ENCODE measurements around the gene VAV2.

VAV2 gene

GRCh38 chr9:133851693-133852092 lies 140.4 kb downstream of the VAV2 start:
- no peaks in the 10 kb centered on the region for H3K4me1 ChIP-seq (ENCODE audit: control insufficient read depth, insufficient read depth, low read length, poor library complexity, severe bottlenecking)
- 88 to 100% methylated on average over 1 of the region's 1 CpG for WGBS, 2 experiments (ENCODE audit: insufficient coverage in 2 of 2)
- H3K27ac ChIP-seq (ENCODE audit: low read depth, low read length, severe bottlenecking): no peak overlapping the region
- no peak overlapping the region for H3K4me3 ChIP-seq (ENCODE audit: extremely low read depth, insufficient read depth, low read length, poor library complexity, severe bottlenecking)
- H3K9me3 ChIP-seq (ENCODE audit: control insufficient read depth, low read length): no peaks in the 10 kb centered on the region
- peaks cover 24% of the 10 kb centered on the region for H3K36me3 ChIP-seq (ENCODE audit: control insufficient read depth, insufficient read depth, low read length)

DNA sequence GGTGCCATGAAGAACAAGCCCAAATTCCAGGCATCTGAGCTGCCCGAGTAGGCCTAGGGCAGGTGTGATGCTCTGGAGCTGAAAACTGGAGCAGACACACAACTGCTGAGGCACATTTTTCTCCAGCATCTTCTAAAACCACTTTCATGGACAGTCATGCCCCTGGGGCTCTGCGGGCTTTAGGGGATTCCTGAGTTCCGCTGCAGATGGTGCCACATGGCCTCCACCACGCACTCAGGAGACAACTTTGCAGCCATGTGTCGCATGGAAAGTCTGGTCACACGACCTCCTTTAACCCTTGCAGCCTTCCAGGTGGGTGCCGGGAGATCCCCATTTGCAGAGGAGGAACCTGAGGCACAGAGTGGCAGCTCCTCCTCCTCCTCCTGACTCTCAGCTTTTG lies 141.2 kb downstream of the VAV2 start:
- H3K4me3 ChIP-seq (ENCODE audit: extremely low read depth, insufficient read depth, low read length, poor library complexity, severe bottlenecking): no peak overlapping the region
- H3K27ac ChIP-seq (ENCODE audit: low read depth, low read length, severe bottlenecking): no peak overlapping the region
- H3K4me1 ChIP-seq (ENCODE audit: control insufficient read depth, insufficient read depth, low read length, poor library complexity, severe bottlenecking): no peaks in the 10 kb centered on the region
- peaks cover 16% of the 10 kb centered on the region for H3K36me3 ChIP-seq (ENCODE audit: control insufficient read depth, insufficient read depth, low read length)
- WGBS, 2 experiments (ENCODE audit: insufficient coverage in 2 of 2): 93 to 95% methylated on average over 7 of the region's 7 CpGs
- H3K9me3 ChIP-seq (ENCODE audit: control insufficient read depth, low read length): no peaks in the 10 kb centered on the region

DNA sequence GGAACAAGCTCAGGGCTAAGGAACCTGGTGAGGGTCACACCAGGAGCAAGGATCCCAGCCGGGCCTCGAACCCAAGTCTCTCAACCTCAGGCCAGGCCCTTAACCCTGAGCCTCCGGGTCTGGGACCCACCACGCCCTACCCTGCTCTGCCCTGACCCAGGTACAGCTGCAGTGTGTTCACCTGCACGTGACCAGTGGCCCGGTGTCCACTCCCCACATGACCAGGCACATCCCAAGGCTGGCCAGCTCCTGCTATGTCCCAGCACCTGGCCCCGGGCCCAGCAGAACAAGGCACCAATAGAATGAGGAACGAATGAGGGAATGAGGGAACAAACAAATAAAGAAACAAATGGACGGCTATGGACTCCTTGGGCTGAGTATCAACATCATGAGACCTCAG lies 142.0 kb downstream of the VAV2 start:
- Histone ChIP-seq H3K27ac (ENCODE audit: low read depth, low read length, severe bottlenecking) (no peak overlapping the region), H3K4me3 (ENCODE audit: extremely low read depth, insufficient read depth, low read length, poor library complexity, severe bottlenecking) (no peak overlapping the region), H3K4me1 (ENCODE audit: control insufficient read depth, insufficient read depth, low read length, poor library complexity, severe bottlenecking) (peaks cover 8% of the 10 kb centered on the region), H3K36me3 (ENCODE audit: control insufficient read depth, insufficient read depth, low read length) (peaks cover 15% of the 10 kb centered on the region), H3K9me3 (ENCODE audit: control insufficient read depth, low read length) (no peaks in the 10 kb centered on the region)
- WGBS, 2 experiments (ENCODE audit: insufficient coverage in 2 of 2): 96 to 99% methylated on average over 7 to 8 of the region's 9 CpGs

DNA sequence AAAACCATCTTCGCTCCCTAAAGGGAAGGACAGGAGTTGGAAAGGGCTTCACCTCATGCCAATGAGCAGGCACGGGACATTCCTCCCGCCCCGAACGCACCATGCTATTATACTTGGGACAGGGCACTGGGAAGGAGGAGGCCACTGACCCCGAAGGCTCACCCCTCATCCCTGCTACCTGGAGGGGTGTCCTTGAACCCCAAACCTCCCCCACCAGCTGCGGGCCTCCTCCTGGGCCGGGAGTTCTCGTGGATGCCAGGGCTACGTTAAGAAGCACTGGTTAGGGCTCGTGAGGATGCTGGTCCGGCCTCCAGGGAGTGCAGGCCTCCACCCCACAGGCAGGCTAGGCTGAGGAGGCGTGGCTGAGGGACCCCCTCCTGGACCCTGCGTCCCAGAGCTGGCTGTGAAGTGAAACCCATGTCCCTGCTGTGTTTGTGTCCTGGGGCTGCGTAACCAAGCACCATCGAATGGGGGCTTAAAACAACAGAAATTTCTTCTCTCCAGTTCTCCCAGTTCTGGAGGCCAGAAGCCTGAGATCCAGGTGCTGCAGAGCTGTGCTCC lies 142.9 kb downstream of the VAV2 start:
- 90 to 96% methylated on average over 11 to 15 of the region's 16 CpGs for WGBS, 2 experiments (ENCODE audit: insufficient coverage in 2 of 2)
- H3K4me1 ChIP-seq (ENCODE audit: control insufficient read depth, insufficient read depth, low read length, poor library complexity, severe bottlenecking): peaks cover 17% of the 10 kb centered on the region
- H3K36me3 ChIP-seq (ENCODE audit: control insufficient read depth, insufficient read depth, low read length): peaks cover 15% of the 10 kb centered on the region
- no peaks in the 10 kb centered on the region for H3K9me3 ChIP-seq (ENCODE audit: control insufficient read depth, low read length)
- H3K4me3 ChIP-seq (ENCODE audit: extremely low read depth, insufficient read depth, low read length, poor library complexity, severe bottlenecking): no peak overlapping the region
- H3K27ac ChIP-seq (ENCODE audit: low read depth, low read length, severe bottlenecking): no peak overlapping the region

DNA sequence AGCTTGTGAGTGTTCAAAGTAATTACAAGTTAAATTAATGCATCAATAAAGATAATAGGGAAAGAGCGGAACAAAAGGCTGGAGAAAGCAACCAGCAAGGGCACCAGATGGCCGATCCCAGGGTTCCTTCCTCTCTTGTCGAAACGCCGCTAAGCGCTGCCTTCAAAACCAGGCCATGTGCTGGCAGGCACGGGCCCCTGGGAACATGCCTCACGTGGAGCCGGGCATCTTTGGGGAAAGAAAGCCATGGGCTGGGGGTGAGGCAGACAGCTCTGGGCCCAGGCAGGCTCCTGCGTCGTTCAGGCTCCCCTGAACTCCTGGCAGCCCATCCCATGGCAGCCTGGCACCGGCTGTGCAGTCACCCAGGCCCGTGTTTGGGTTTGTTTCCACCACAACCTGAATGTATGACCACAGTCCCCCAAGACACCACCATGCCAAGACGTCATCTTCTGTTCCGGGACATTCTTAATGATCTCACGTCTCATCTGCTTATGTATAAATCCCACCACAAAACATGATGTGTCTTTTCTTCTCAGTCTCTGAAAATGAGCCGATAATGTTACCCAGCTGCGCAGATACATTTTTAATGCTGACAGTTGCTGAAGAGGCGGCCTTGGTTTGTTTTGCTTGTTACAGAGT lies 143.5 kb downstream of the VAV2 start:
- H3K4me1 ChIP-seq (ENCODE audit: control insufficient read depth, insufficient read depth, low read length, poor library complexity, severe bottlenecking): peaks cover 23% of the 10 kb centered on the region
- H3K27ac ChIP-seq (ENCODE audit: low read depth, low read length, severe bottlenecking): no peak overlapping the region
- peaks cover 15% of the 10 kb centered on the region for H3K36me3 ChIP-seq (ENCODE audit: control insufficient read depth, insufficient read depth, low read length)
- 95 to 96% methylated on average over 17 to 18 of the region's 19 CpGs for WGBS, 2 experiments (ENCODE audit: insufficient coverage in 2 of 2)
- no peak overlapping the region for H3K4me3 ChIP-seq (ENCODE audit: extremely low read depth, insufficient read depth, low read length, poor library complexity, severe bottlenecking)
- H3K9me3 ChIP-seq (ENCODE audit: control insufficient read depth, low read length): no peaks in the 10 kb centered on the region

DNA sequence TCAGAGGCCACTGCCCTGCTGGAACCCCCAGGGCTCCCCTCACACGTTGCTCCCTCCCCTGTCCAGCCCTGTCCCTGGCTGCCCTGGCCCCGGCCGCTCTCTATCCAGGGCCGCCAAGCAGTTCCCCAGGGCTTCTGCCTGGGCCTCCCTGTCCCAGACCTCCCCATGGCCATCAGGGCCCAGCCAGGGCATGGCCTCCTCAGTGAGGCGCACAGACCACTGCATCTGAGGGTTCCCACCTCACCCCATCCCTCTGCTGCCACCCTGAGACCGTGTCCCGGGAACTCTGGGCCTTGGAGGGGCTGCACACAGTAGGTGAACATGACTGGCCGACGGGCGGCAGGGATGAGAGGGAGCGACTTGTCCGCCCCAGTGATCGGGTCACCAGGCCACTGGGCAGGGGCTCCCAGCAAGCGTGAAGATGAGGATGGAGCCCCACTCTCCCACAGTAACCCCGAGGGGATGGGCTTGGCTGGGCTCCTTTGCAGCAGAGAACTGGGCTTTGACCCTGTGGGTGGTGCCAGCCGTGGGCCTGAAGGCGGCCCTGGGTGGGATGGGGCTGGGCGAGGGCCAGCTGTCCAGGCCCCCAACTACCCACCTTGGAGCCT lies 145.5 kb downstream of the VAV2 start:
- 97 to 98% methylated on average over 14 of the region's 18 CpGs for WGBS, 2 experiments (ENCODE audit: insufficient coverage in 2 of 2)
- H3K9me3 ChIP-seq (ENCODE audit: control insufficient read depth, low read length): no peaks in the 10 kb centered on the region
- peaks cover 12% of the 10 kb centered on the region for H3K36me3 ChIP-seq (ENCODE audit: control insufficient read depth, insufficient read depth, low read length)
- no peak overlapping the region for H3K27ac ChIP-seq (ENCODE audit: low read depth, low read length, severe bottlenecking)
- no peak overlapping the region for H3K4me3 ChIP-seq (ENCODE audit: extremely low read depth, insufficient read depth, low read length, poor library complexity, severe bottlenecking)
- H3K4me1 ChIP-seq (ENCODE audit: control insufficient read depth, insufficient read depth, low read length, poor library complexity, severe bottlenecking): peaks cover 23% of the 10 kb centered on the region

GRCh38 chr9:133845440-133845839 lies 146.7 kb downstream of the VAV2 start:
- peak overlapping the region; percentile 43 for H3K27ac ChIP-seq (ENCODE audit: low read depth, low read length, severe bottlenecking)
- H3K9me3 ChIP-seq (ENCODE audit: control insufficient read depth, low read length): no peaks in the 10 kb centered on the region
- H3K36me3 ChIP-seq (ENCODE audit: control insufficient read depth, insufficient read depth, low read length): peaks cover 12% of the 10 kb centered on the region
- peaks cover 27% of the 10 kb centered on the region for H3K4me1 ChIP-seq (ENCODE audit: control insufficient read depth, insufficient read depth, low read length, poor library complexity, severe bottlenecking)
- WGBS, 2 experiments (ENCODE audit: insufficient coverage in 2 of 2): 81 to 86% methylated on average over 6 to 7 of the region's 7 CpGs
- H3K4me3 ChIP-seq (ENCODE audit: extremely low read depth, insufficient read depth, low read length, poor library complexity, severe bottlenecking): no peak overlapping the region

GRCh38 chr9:133844881-133845410 lies 147.2 kb downstream of the VAV2 start:
- Histone ChIP-seq H3K9me3 (ENCODE audit: control insufficient read depth, low read length) (no peaks in the 10 kb centered on the region), H3K27ac (ENCODE audit: low read depth, low read length, severe bottlenecking) (peak overlapping the region; percentile 43)

GRCh38 chr9:133844398-133844784 lies 147.7 kb downstream of the VAV2 start:
- peak overlapping the region; percentile 43 for H3K27ac ChIP-seq (ENCODE audit: low read depth, low read length, severe bottlenecking)
- peaks cover 36% of the 10 kb centered on the region for H3K4me1 ChIP-seq (ENCODE audit: control insufficient read depth, insufficient read depth, low read length, poor library complexity, severe bottlenecking)
- H3K36me3 ChIP-seq (ENCODE audit: control insufficient read depth, insufficient read depth, low read length): peaks cover 11% of the 10 kb centered on the region
- H3K9me3 ChIP-seq (ENCODE audit: control insufficient read depth, low read length): no peaks in the 10 kb centered on the region
- 96 to 97% methylated on average over 7 of the region's 7 CpGs for WGBS, 2 experiments (ENCODE audit: insufficient coverage in 2 of 2)
- H3K4me3 ChIP-seq (ENCODE audit: extremely low read depth, insufficient read depth, low read length, poor library complexity, severe bottlenecking): no peak overlapping the region

More at GRCh38 chr9:133844881-133845410, 147.2 kb downstream of the VAV2 start:
- H3K4me3 ChIP-seq (ENCODE audit: extremely low read depth, insufficient read depth, low read length, poor library complexity, severe bottlenecking): no peak overlapping the region
- peaks cover 32% of the 10 kb centered on the region for H3K4me1 ChIP-seq (ENCODE audit: control insufficient read depth, insufficient read depth, low read length, poor library complexity, severe bottlenecking)
- H3K36me3 ChIP-seq (ENCODE audit: control insufficient read depth, insufficient read depth, low read length): peaks cover 12% of the 10 kb centered on the region
- 91% methylated on average over 14 to 21 of the region's 23 CpGs for WGBS, 2 experiments (ENCODE audit: insufficient coverage in 2 of 2)

DNA sequence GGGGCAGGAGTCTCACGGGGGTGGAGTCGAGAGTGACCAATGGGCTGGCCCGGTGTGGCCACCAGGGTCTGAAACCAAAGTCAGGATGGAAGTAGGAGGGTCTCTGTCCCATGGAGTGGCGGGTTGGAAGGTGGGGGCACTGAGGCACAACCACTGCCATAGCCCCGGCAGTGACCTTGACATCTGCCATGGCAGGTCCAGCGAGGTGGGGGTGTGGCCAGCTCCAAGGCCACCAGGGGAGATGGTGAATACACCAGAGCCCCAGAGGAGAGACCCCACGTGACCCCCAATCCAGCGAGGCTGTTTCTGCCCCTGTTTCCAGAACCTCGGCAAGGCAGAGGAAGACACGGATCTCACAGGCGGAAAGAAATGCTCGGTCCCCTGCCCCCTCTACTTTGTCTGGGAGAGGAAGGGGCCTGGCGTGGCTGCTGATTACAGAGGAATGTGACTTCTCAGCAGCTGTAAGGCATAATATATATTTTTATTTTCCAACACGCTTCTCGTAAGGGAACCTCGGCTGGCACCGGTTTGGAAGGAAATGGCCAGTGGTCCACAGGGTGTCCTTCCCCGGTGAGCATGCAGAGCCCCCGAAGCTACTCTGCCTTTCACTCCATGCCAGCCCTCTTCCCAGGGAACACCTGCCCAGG lies 148.2 kb downstream of the VAV2 start:
- Histone ChIP-seq H3K9me3 (ENCODE audit: control insufficient read depth, low read length) (no peaks in the 10 kb centered on the region), H3K36me3 (ENCODE audit: control insufficient read depth, insufficient read depth, low read length) (peaks cover 6% of the 10 kb centered on the region), H3K4me1 (ENCODE audit: control insufficient read depth, insufficient read depth, low read length, poor library complexity, severe bottlenecking) (peaks cover 36% of the 10 kb centered on the region), H3K4me3 (ENCODE audit: extremely low read depth, insufficient read depth, low read length, poor library complexity, severe bottlenecking) (no peak overlapping the region), H3K27ac (ENCODE audit: low read depth, low read length, severe bottlenecking) (peak overlapping the region; percentile 10)
- WGBS, 2 experiments (ENCODE audit: insufficient coverage in 2 of 2): 92 to 93% methylated on average over 18 to 19 of the region's 19 CpGs

Measured in mesodermal cell (in vitro differentiated cells).